HepG2 (cell line): ENCODE data around the gene DMAP1. TPM values are rescaled to one million over a fixed set of nuclear protein-coding genes. Genes with fewer than 3 reads are reported as not detected.
A peak's percentile ranks its signal among the peaks of the same experiment; 100 is the strongest.

Experiments used
- ATAC-seq: fragments of 200-7000 bp; cut with Tn5 transposase; 3 replicates; pipeline ENCODE4 v1.9.1; 2020; ENCODE audit warnings: mild to moderate bottlenecking, moderate library complexity
- BruUV-seq: library from RNA; stranded (reverse); fragments of 400-500 nt; replicated peaks from 2 replicates; lab custom pipeline; 2021; lab: Mats Ljungman, UMichigan
- CTCF ChIA-PET: fragments of 300-600 bp; formaldehyde crosslinking; extraction: SDS; loops from one replicate; lab custom pipeline; 2021; ENCODE audit warnings: low total read pairs, inconsistent platforms, low intra/inter-chr PET ratio; lab: Yijun Ruan, JAX
- POLR2A ChIA-PET: fragments of 350-600 bp; sonication (Branson Sonifier 250); formaldehyde crosslinking; loops from one replicate; lab custom pipeline; 2020; ENCODE audit warnings: antibody characterized with exemption, inconsistent platforms; lab: Yijun Ruan, JAX
- DNase-seq: peaks from one replicate; pipeline ENCODE4 v3.0.0-alpha.2; 2015; ENCODE audit warnings: low spot score
- FAIRE-seq: peaks from 3 replicates; lab custom pipeline; 2011; peaks lifted over from hg19 to GRCh38; lab: Jason Lieb, UNC
- H2AFZ ChIP-seq: one replicate; pipeline ENCODE4 v1.6.1; 2011; ENCODE audit warnings: low read length, inconsistent platforms
- H3K27ac ChIP-seq: fragments of 300-600 bp; 3 replicates; pipeline ENCODE4 v1.8.0; 2011; ENCODE audit warnings: mixed run types, mild to moderate bottlenecking, mixed read lengths, low read length, inconsistent platforms; ENCODE audit not compliant: insufficient read depth; ENCODE audit errors: extremely low read length
- H3K27me3 ChIP-seq, 2 experiments: fragments of 200-600 bp in 1 of 2; 2 replicates in 1 of 2; 3 replicates in 1 of 2; pipeline versions ENCODE4 v1.6.0 to v1.8.0; 2011; ENCODE audit warnings: low read length in 2 of 2, mild to moderate bottlenecking in 2 of 2, moderate library complexity in 2 of 2, inconsistent platforms in 1 of 2; ENCODE audit not compliant: insufficient read depth in 2 of 2, control insufficient read depth in 1 of 2
- H3K36me3 ChIP-seq, 2 experiments: fragments of 200-600 bp in 1 of 2; replicated peaks in 1 of 2; 2 replicates in 1 of 2; 3 replicates in 1 of 2; pipeline versions ENCODE4 v1.5.1 to v1.8.0; 2011; ENCODE audit warnings: low read length in 2 of 2, inconsistent platforms in 1 of 2; ENCODE audit not compliant: insufficient read depth in 2 of 2, control insufficient read depth in 1 of 2
- H3K4me1 ChIP-seq: 2 replicates; pipeline ENCODE4 v1.5.1; 2012; ENCODE audit warnings: low read length, inconsistent platforms; ENCODE audit not compliant: insufficient read depth
- H3K4me2 ChIP-seq: 2 replicates; pipeline ENCODE4 v1.6.0; 2011; ENCODE audit warnings: low read depth, low read length, inconsistent platforms
- H3K4me3 ChIP-seq, 3 experiments: fragments of 200-600 bp in 1 of 3; sonication (generic), shearing (Covaris generic) in 1 of 3; replicated peaks in 1 of 3; 2 replicates each; pipeline ENCODE4 v1.5.1; 2011 to 2016; ENCODE audit warnings: low read length in 3 of 3, inconsistent platforms in 2 of 3, low read depth in 2 of 3, mild to moderate bottlenecking in 2 of 3, control low read depth in 1 of 3, mixed read lengths in 1 of 3; ENCODE audit not compliant: insufficient read depth in 1 of 3
- H3K79me2 ChIP-seq: one replicate; pipeline ENCODE4 v1.6.1; 2011; ENCODE audit warnings: low read length, inconsistent platforms; ENCODE audit not compliant: insufficient read depth
- H3K9ac ChIP-seq: 2 replicates; pipeline ENCODE4 v1.6.0; 2011; ENCODE audit warnings: mild to moderate bottlenecking, low read depth, low read length, inconsistent platforms; ENCODE audit not compliant: insufficient read depth
- H3K9me3 ChIP-seq: 2 replicates; pipeline ENCODE4 v1.5.1; 2012; ENCODE audit warnings: mild to moderate bottlenecking, low read length
- H4K20me1 ChIP-seq: 2 replicates; pipeline ENCODE4 v1.6.0; 2011; ENCODE audit warnings: inconsistent platforms, mild to moderate bottlenecking, low read length, moderate library complexity; ENCODE audit not compliant: insufficient read depth
- ATF1 ChIP-seq: IDR thresholded peaks from 2 replicates; pipeline ENCODE4 v1.6.1; 2016; ENCODE audit warnings: mild to moderate bottlenecking, control low read depth
- BCLAF1 ChIP-seq: fragments of 450-650 bp; IDR thresholded peaks from 2 replicates; pipeline ENCODE4 v1.6.1; 2017; ENCODE audit warnings: mild to moderate bottlenecking
- DDIT3 ChIP-seq: sonication (generic); formaldehyde crosslinking; IDR thresholded peaks from 2 replicates; pipeline ENCODE4 v1.4.0; 2020; ENCODE audit warnings: mild to moderate bottlenecking, missing genetic modification reagents
- ELK4 ChIP-seq: sonication (generic); formaldehyde crosslinking; IDR thresholded peaks from 2 replicates; pipeline ENCODE4 v1.9.0; 2021; ENCODE audit warnings: missing genetic modification reagents, borderline replicate concordance
- NR2C2 ChIP-seq: sonication (generic); formaldehyde crosslinking; IDR thresholded peaks from 2 replicates; pipeline ENCODE4 v1.4.0; 2020; ENCODE audit warnings: missing genetic modification reagents, mild to moderate bottlenecking, moderate library complexity, borderline replicate concordance
- SKI ChIP-seq: fragments of 450-650 bp; IDR thresholded peaks from one replicate; pipeline ENCODE4 v1.6.1; 2018; ENCODE audit warnings: mild to moderate bottlenecking; ENCODE audit not compliant: partially characterized antibody
- SUZ12 ChIP-seq: fragments of 150-350 bp; IDR thresholded peaks from 2 replicates; pipeline ENCODE4 v1.6.1; 2014; ENCODE audit warnings: low read depth, low read length
- ZMYM2 ChIP-seq: sonication (generic); formaldehyde crosslinking; IDR thresholded peaks from 2 replicates; pipeline ENCODE4 v1.8.0; 2022; ENCODE audit warnings: mild to moderate bottlenecking, missing genetic modification reagents
- ZNF430 ChIP-seq: sonication (generic); formaldehyde crosslinking; IDR thresholded peaks from 2 replicates; pipeline ENCODE4 v1.9.0; 2021; ENCODE audit warnings: mild to moderate bottlenecking, missing genetic modification reagents
- ZNF546 ChIP-seq: sonication (generic); formaldehyde crosslinking; conservative IDR thresholded peaks from 2 replicates; pipeline ENCODE4 v1.8.1; 2023; ENCODE audit warnings: mild to moderate bottlenecking, missing genetic modification reagents
- ZNF652 ChIP-seq: IDR thresholded peaks from 2 replicates; pipeline ENCODE4 v1.6.1; 2016; ENCODE audit warnings: low read depth, borderline replicate concordance
- ZNF691 ChIP-seq: sonication (generic); formaldehyde crosslinking; IDR thresholded peaks from 2 replicates; pipeline ENCODE4 v1.4.0; 2020; ENCODE audit warnings: missing genetic modification reagents, low read depth, mild to moderate bottlenecking, borderline replicate concordance
- ZNF883 ChIP-seq: sonication (generic); formaldehyde crosslinking; IDR thresholded peaks from 2 replicates; pipeline ENCODE4 v1.5.1; 2020; ENCODE audit warnings: mild to moderate bottlenecking, missing genetic modification reagents; ENCODE audit errors: not compliant biosample characterization
- ZXDC ChIP-seq: sonication (generic); formaldehyde crosslinking; IDR thresholded peaks from 2 replicates; pipeline ENCODE4 v1.5.0; 2020; ENCODE audit warnings: mild to moderate bottlenecking, missing genetic modification reagents
- WGBS: methylation state at CpG from one replicate; pipeline ENCODE4 v1.1.6; 2017; ENCODE audit warnings: low lambda C conversion rate; 5-methylcytosine and 5-hydroxymethylcytosine counted together
- in situ Hi-C: cut with HindIII; loops from 2 replicates; pipeline ENCODE4 v1.10.0; 2017; ENCODE audit warnings: low pct_unique_long_range_greater_than_20kb; ENCODE audit not compliant: extremely low pct_ligation_motif_present
- intact Hi-C: fragments of 100-400 bp; cut with micrococcal nuclease; formaldehyde crosslinking; loops from one replicate; pipeline ENCODE4 v1.10.0; 2022; ENCODE audit not compliant: unreplicated experiment
- polyA plus RNA-seq, 8 experiments: library from polyadenylated mRNA; depleted of rRNA in 3 of 8; stranded (reverse) in 7 of 8; unstranded in 1 of 8; fragments of >200 nt; fragmentation: Illumina TruSeq in 4 of 8; extraction: Trizol in 4 of 8; gene quantifications; 2 replicates each; pipeline versions ENCODE4 v1.2.1 to v1.2.3, GENCODE V29; 2011 to 2016; ENCODE audit warnings: low read depth in 4 of 8, missing spikeins in 1 of 8, mixed read lengths in 1 of 8; ENCODE audit not compliant: insufficient read depth in 1 of 8
- total RNA-seq, 5 experiments: library from RNA; depleted of rRNA; stranded (reverse); fragments of >200 nt; fragmentation: Illumina TruSeq; extraction: Trizol; gene quantifications; 2 replicates each; pipeline ENCODE4 v1.2.3, GENCODE V29; 2016; ENCODE audit warnings: low read depth in 1 of 5

The DMAP1 gene
- total and polyA plus RNA-seq, 2 of the 13 experiments (the other 11 are each of a cell fraction or from before 2014, with no cell fraction given), result 17.6 to 32.7 TPM

- no peak overlapping the region for H3K4me2 ChIP-seq
- intact Hi-C loops, result loop anchor here (2.0 kb wide), 1 partner anchor 376 kb away; no protein-coding TSS in a partner anchor
- H3K9me3 ChIP-seq, result no peaks in the 10 kb centered on the region
- FAIRE-seq, result no peak
- no TSS peak for BruUV-seq
- in situ Hi-C loops, result loop anchor here (5.0 to 25.0 kb wide), 2 partner anchors 74 to 369 kb away; no protein-coding TSS in a partner anchor
- peaks cover 4% of the 10 kb centered on the region for H3K79me2 ChIP-seq
- peaks cover 20 to 53% of the 10 kb centered on the region in 2 experiments for H3K36me3 ChIP-seq
- H3K4me1 ChIP-seq, result peaks cover 24% of the 10 kb centered on the region
- ChIA-PET CTCF (interaction anchor here (0.7 to 3.3 kb wide), 5 partner anchors 65 to 376 kb away, joined by 3 to 31 read pairs (median 7); no protein-coding TSS in a partner anchor), POLR2A (interaction anchor here (0.6 to 2.0 kb wide), 4 partner anchors 21 to 79 kb away, joined by 3 to 34 read pairs (median 4); no protein-coding TSS in a partner anchor)
- WGBS, result 98% methylated on average over 22 of the region's 24 CpGs
- no peak for DNase-seq
- H3K27me3 ChIP-seq, result no peaks in the 10 kb centered on the region; a peak in 2 of 5 replicates
- no peak for ATAC-seq
- H3K27ac ChIP-seq, result peak overlapping the region; percentile 56
- H4K20me1 ChIP-seq, result no peaks in the 10 kb centered on the region
- H3K9ac ChIP-seq, result no peak overlapping the region
- no peak overlapping the region for H2AFZ ChIP-seq
- no peak overlapping the region for H3K4me3 ChIP-seq
- TF ChIP-seq ATF1 (CRISPR knock-in tag), result no peak
- TF ChIP-seq ZNF546 (CRISPR knock-in tag), result no peak
- no peak for TF ChIP-seq ZNF430 (CRISPR knock-in tag)
- no peak for TF ChIP-seq DDIT3 (CRISPR knock-in tag)
- TF ChIP-seq NR2C2, result no peak
- TF ChIP-seq BCLAF1, result no peak
- TF ChIP-seq ZXDC (CRISPR knock-in tag), result no peak
- TF ChIP-seq ZNF691, result no peak
- no peak for TF ChIP-seq ZNF883 (CRISPR knock-in tag)
- TF ChIP-seq ELK4 (CRISPR knock-in tag), result no peak
- TF ChIP-seq ZNF652 (CRISPR knock-in tag), result no peak
- TF ChIP-seq SKI, result no peak
- no peak for TF ChIP-seq SUZ12
- TF ChIP-seq ZMYM2 (CRISPR knock-in tag), result no peak
Measured at GRCh38 chr1:44218503-44219300, 5.4 kb downstream of the DMAP1 start.
